ENCODE measurements around the gene CA4. TPM values are rescaled to one million over a fixed set of nuclear protein-coding genes. Genes with fewer than 3 reads are reported as not detected.

Gene CA4
- total RNA-seq, 4 donors from 2014 or later = 2.1 to 8.3 (median 4.3) TPM

- Histone ChIP-seq H3K4me3 (no peak overlapping the region), H3K36me3 (no peaks in the 10 kb centered on the region), H3K9me3 (no peaks in the 10 kb centered on the region), H3K4me1 (peaks cover 14 to 23% (median 20%) of the 10 kb centered on the region in 4 donors), H3K27me3 (peaks cover 0 to 92% (median 18%) of the 10 kb centered on the region in 4 donors), H3K27ac (replicated peaks in 1 of 4) (no peak overlapping the region)
- no peak for DNase-seq (ENCODE audit: extremely low spot score)
- TF ChIP-seq EP300 (IDR thresholded peaks at IDR 0.05) = no peak
- no peak for TF ChIP-seq CTCF (IDR thresholded peaks at IDR 0.05)
- TF ChIP-seq POLR2A (IDR thresholded peaks at IDR 0.05; ENCODE audit: low read depth) = no peak
- no peak for TF ChIP-seq POLR2AphosphoS5 (IDR thresholded peaks at IDR 0.05)
- intact Hi-C loops (cut with DNase I) = no loop called here
- WGBS = 67% methylated on average over 9 of the region's 9 CpGs
These were observed 6.0 kb downstream of the CA4 start for GRCh38 chr17:60155815-60156214.

- Histone ChIP-seq H3K27me3 (peaks cover 0 to 92% (median 13%) of the 10 kb centered on the region in 4 donors), H3K9me3 (no peaks in the 10 kb centered on the region), H3K4me3 (no peak overlapping the region), H3K27ac (replicated peaks in 1 of 4) (no peak overlapping the region), H3K36me3 (no peaks in the 10 kb centered on the region), H3K4me1 (peaks cover 19 to 30% (median 26%) of the 10 kb centered on the region in 4 donors)
- intact Hi-C loops (cut with DNase I) = no loop called here
- DNase-seq (ENCODE audit: extremely low spot score) = no peak
- 80% methylated on average over 7 of the region's 8 CpGs for WGBS
- no peak for TF ChIP-seq POLR2A (IDR thresholded peaks at IDR 0.05; ENCODE audit: low read depth)
- no peak for TF ChIP-seq POLR2AphosphoS5 (IDR thresholded peaks at IDR 0.05)
- no peak for TF ChIP-seq CTCF (IDR thresholded peaks at IDR 0.05)
- TF ChIP-seq EP300 (IDR thresholded peaks at IDR 0.05) = no peak
These were observed 7.0 kb downstream of the CA4 start for GRCh38 chr17:60156746-60157145.

GRCh38 chr17:60157487-60158040 is 7.8 kb downstream of the CA4 start:
- Histone ChIP-seq H3K4me1 (peaks cover 27 to 36% (median 31%) of the 10 kb centered on the region in 4 donors), H3K9me3 (no peaks in the 10 kb centered on the region), H3K27me3 (peaks cover 0 to 89% (median 12%) of the 10 kb centered on the region in 4 donors), H3K27ac (replicated peaks in 1 of 4) (no peak overlapping the region), H3K4me3 (no peak overlapping the region), H3K36me3 (no peaks in the 10 kb centered on the region)
- TF ChIP-seq POLR2A (IDR thresholded peaks at IDR 0.05; ENCODE audit: low read depth) = no peak
- no peak for TF ChIP-seq CTCF (IDR thresholded peaks at IDR 0.05)
- TF ChIP-seq EP300 (IDR thresholded peaks at IDR 0.05) = no peak
- no peak for TF ChIP-seq POLR2AphosphoS5 (IDR thresholded peaks at IDR 0.05)
- 74% methylated on average over 16 of the region's 18 CpGs for WGBS
- DNase-seq (ENCODE audit: extremely low spot score) = no peak
- intact Hi-C loops (cut with DNase I) = no loop called here

- no peak overlapping the region for H3K4me3 ChIP-seq
- 57% methylated on average over 17 of the region's 19 CpGs for WGBS
- no peak overlapping the region for H3K27ac ChIP-seq (replicated peaks in 1 of 4)
- no peaks in the 10 kb centered on the region for H3K9me3 ChIP-seq
- TF ChIP-seq POLR2A (IDR thresholded peaks at IDR 0.05; ENCODE audit: low read depth) (no peak), EP300 (IDR thresholded peaks at IDR 0.05) (no peak), POLR2AphosphoS5 (IDR thresholded peaks at IDR 0.05) (no peak), CTCF (IDR thresholded peaks at IDR 0.05) (no peak)
- H3K36me3 ChIP-seq = no peaks in the 10 kb centered on the region
- peaks cover 32 to 42% (median 37%) of the 10 kb centered on the region in 4 donors for H3K4me1 ChIP-seq
- DNase-seq (ENCODE audit: extremely low spot score) = no peak
- intact Hi-C loops (cut with DNase I) = no loop called here
- peaks cover 0 to 81% (median 12%) of the 10 kb centered on the region in 4 donors for H3K27me3 ChIP-seq
These were observed 9.1 kb downstream of the CA4 start for GRCh38 chr17:60158751-60159478.

Data from esophagus muscularis mucosa (tissue), 4 donors.